Immature natural killer cell (primary cell): ENCODE measurements around the gene DNMT1. TPM values are rescaled to one million over a fixed set of nuclear protein-coding genes. Genes with fewer than 3 reads are reported as not detected.
A peak's percentile ranks its signal among the peaks of the same experiment; 100 is the strongest.

ENCODE experiments used
- DNase-seq, 3 donors: peaks; one replicate each; pipeline ENCODE4 v3.0.0; 2022; ENCODE audit warnings: mixed read lengths in 1 of 3
- H3K27ac Mint-ChIP-seq, 6 donors: one replicate each; pipeline ENCODE4 v1.8.0; 2020; ENCODE audit warnings: mixed read lengths in 6 of 6, mild to moderate bottlenecking in 5 of 6, inconsistent platforms in 4 of 6, moderate library complexity in 3 of 6
- H3K27me3 Mint-ChIP-seq, 3 donors: one replicate each; pipeline ENCODE4 v1.8.0; 2020 to 2021; ENCODE audit warnings: low read depth in 3 of 3, mild to moderate bottlenecking in 3 of 3, mixed read lengths in 3 of 3, moderate library complexity in 3 of 3, inconsistent platforms in 1 of 3
- H3K36me3 Mint-ChIP-seq, 3 donors: one replicate each; pipeline ENCODE4 v1.8.0; 2020; ENCODE audit warnings: mixed read lengths in 3 of 3, inconsistent platforms in 2 of 3, mild to moderate bottlenecking in 2 of 3
- H3K4me1 Mint-ChIP-seq, 2 donors: one replicate each; pipeline ENCODE4 v1.8.0; 2020; ENCODE audit warnings: inconsistent platforms in 2 of 2, mild to moderate bottlenecking in 2 of 2, mixed read lengths in 2 of 2, moderate library complexity in 1 of 2
- H3K4me3 Mint-ChIP-seq, 5 donors: one replicate each; pipeline ENCODE4 v1.8.0; 2020; ENCODE audit warnings: mild to moderate bottlenecking in 5 of 5, mixed read lengths in 5 of 5, inconsistent platforms in 3 of 5, moderate library complexity in 3 of 5
- H3K9me3 Mint-ChIP-seq, 6 donors: one replicate each; pipeline ENCODE4 v1.8.0; 2020; ENCODE audit warnings: mild to moderate bottlenecking in 6 of 6, mixed read lengths in 6 of 6, inconsistent platforms in 4 of 6, moderate library complexity in 3 of 6
- polyA plus RNA-seq, 3 donors: library from polyadenylated mRNA; unstranded; fragments of 300-500 nt; fragmentation: Illumina TruSeq; gene quantifications; one replicate each; pipeline ENCODE4 v1.2.3, GENCODE V29; 2021

DNMT1 gene
- polyA plus RNA-seq, 3 donors from 2014 or later: 21.8 to 162 (median 43.3) TPM

GRCh38 chr19:10118960-10119359, 75.8 kb downstream of the DNMT1 start:
- Mint-ChIP-seq H3K9me3 (no peaks in the 10 kb centered on the region), H3K4me3 (peak overlapping the region; percentile 90 to 96 (median 93)), H3K27me3 (peaks cover 10 to 26% (median 12%) of the 10 kb centered on the region in 3 donors), H3K27ac (peak overlapping the region; percentile 86 to 93 (median 90)), H3K36me3 (peaks cover 6 to 16% (median 7%) of the 10 kb centered on the region in 3 donors), H3K4me1 (peaks cover 46 to 48% of the 10 kb centered on the region in 2 donors)
- DNase-seq: no peak

- Mint-ChIP-seq H3K27ac (peak overlapping the region; percentile 95 to 99 (median 98)), H3K4me3 (peak overlapping the region; percentile 58 to 91 (median 82)), H3K27me3 (peaks cover 18 to 43% (median 20%) of the 10 kb centered on the region in 3 donors), H3K9me3 (no peaks in the 10 kb centered on the region), H3K4me1 (peaks cover 65 to 67% of the 10 kb centered on the region in 2 donors), H3K36me3 (peaks cover 6 to 16% (median 7%) of the 10 kb centered on the region in 3 donors)
- DNase-seq: no peak
Observed at GRCh38 chr19:10116866-10117616, 77.7 kb downstream of the DNMT1 start.

GRCh38 chr19:10116085-10116865, 78.5 kb downstream of the DNMT1 start:
- H3K4me1 Mint-ChIP-seq: peaks cover 73 to 74% of the 10 kb centered on the region in 2 donors
- H3K27me3 Mint-ChIP-seq: peaks cover 21 to 48% (median 24%) of the 10 kb centered on the region in 3 donors
- no peaks in the 10 kb centered on the region for H3K9me3 Mint-ChIP-seq
- peak overlapping the region; percentile 67 to 91 (median 82) for H3K4me3 Mint-ChIP-seq
- DNase-seq: peak; percentile 77 to 84 (median 81)
- peaks cover 6 to 20% (median 7%) of the 10 kb centered on the region in 3 donors for H3K36me3 Mint-ChIP-seq
- H3K27ac Mint-ChIP-seq: peak overlapping the region; percentile 95 to 99 (median 98)

- Mint-ChIP-seq H3K27ac (peak overlapping the region; percentile 95 to 99 (median 98)), H3K4me3 (peak overlapping the region; percentile 67 to 91 (median 82)), H3K4me1 (peaks cover 77 to 82% of the 10 kb centered on the region in 2 donors)
Observed at GRCh38 chr19:10115392-10116084, 79.2 kb downstream of the DNMT1 start.

GRCh38 chr19:10114651-10115391, 79.9 kb downstream of the DNMT1 start:
- peak overlapping the region; percentile 61 to 88 (median 82) for H3K4me3 Mint-ChIP-seq
- peaks cover 78 to 82% of the 10 kb centered on the region in 2 donors for H3K4me1 Mint-ChIP-seq
- H3K36me3 Mint-ChIP-seq: peaks cover 7 to 22% (median 10%) of the 10 kb centered on the region in 3 donors
- H3K27me3 Mint-ChIP-seq: peaks cover 21 to 50% (median 24%) of the 10 kb centered on the region in 3 donors
- DNase-seq: peak; percentile 43 to 56 (median 54)
- no peaks in the 10 kb centered on the region for H3K9me3 Mint-ChIP-seq
- peak overlapping the region; percentile 95 to 99 (median 98) for H3K27ac Mint-ChIP-seq

More at GRCh38 chr19:10115392-10116084, 79.2 kb downstream of the DNMT1 start:
- Mint-ChIP-seq H3K36me3 (peaks cover 7 to 22% (median 9%) of the 10 kb centered on the region in 3 donors), H3K27me3 (peaks cover 23 to 52% (median 24%) of the 10 kb centered on the region in 3 donors), H3K9me3 (no peaks in the 10 kb centered on the region)
- DNase-seq: peak in 1 of 3 donors; percentile 6

GRCh38 chr19:10113964-10114650, 80.6 kb downstream of the DNMT1 start:
- Mint-ChIP-seq H3K27ac (peak overlapping the region; percentile 96 to 100 (median 99)), H3K4me3 (peak overlapping the region; percentile 86 to 92 (median 89)), H3K4me1 (peaks cover 76 to 78% of the 10 kb centered on the region in 2 donors), H3K36me3 (peaks cover 10 to 29% (median 12%) of the 10 kb centered on the region in 3 donors), H3K9me3 (no peaks in the 10 kb centered on the region), H3K27me3 (peaks cover 19 to 47% (median 24%) of the 10 kb centered on the region in 3 donors)
- DNase-seq: peak; percentile 39 to 52 (median 50)

- peak overlapping the region; percentile 96 to 100 (median 99) for H3K27ac Mint-ChIP-seq
- H3K4me1 Mint-ChIP-seq: peaks cover 71 to 72% of the 10 kb centered on the region in 2 donors
- peaks cover 19 to 45% (median 24%) of the 10 kb centered on the region in 3 donors for H3K27me3 Mint-ChIP-seq
- H3K9me3 Mint-ChIP-seq: no peaks in the 10 kb centered on the region
- DNase-seq: peak; percentile 46 to 55 (median 53)
- peaks cover 10 to 29% (median 12%) of the 10 kb centered on the region in 3 donors for H3K36me3 Mint-ChIP-seq
- peak overlapping the region; percentile 86 to 92 (median 89) for H3K4me3 Mint-ChIP-seq
Observed at GRCh38 chr19:10113592-10113963, 81.2 kb downstream of the DNMT1 start.

- H3K4me1 Mint-ChIP-seq: peaks cover 71% of the 10 kb centered on the region in 2 donors
- peak overlapping the region; percentile 86 to 92 (median 89) for H3K4me3 Mint-ChIP-seq
- H3K27me3 Mint-ChIP-seq: peaks cover 19 to 45% (median 24%) of the 10 kb centered on the region in 3 donors
- peaks cover 10 to 29% (median 12%) of the 10 kb centered on the region in 3 donors for H3K36me3 Mint-ChIP-seq
- no peaks in the 10 kb centered on the region for H3K9me3 Mint-ChIP-seq
- peak overlapping the region; percentile 96 to 100 (median 99) for H3K27ac Mint-ChIP-seq
- peak; percentile 76 to 81 (median 78) for DNase-seq
Observed at GRCh38 chr19:10112895-10113591, 81.7 kb downstream of the DNMT1 start.

GRCh38 chr19:10112037-10112761, 82.6 kb downstream of the DNMT1 start:
- peaks cover 19 to 45% (median 24%) of the 10 kb centered on the region in 3 donors for H3K27me3 Mint-ChIP-seq
- H3K27ac Mint-ChIP-seq: peak overlapping the region; percentile 96 to 100 (median 99)
- peak; percentile 72 to 79 (median 77) for DNase-seq
- H3K4me3 Mint-ChIP-seq: peak overlapping the region; percentile 86 to 92 (median 89)
- H3K4me1 Mint-ChIP-seq: peaks cover 70 to 74% of the 10 kb centered on the region in 2 donors
- no peaks in the 10 kb centered on the region for H3K9me3 Mint-ChIP-seq
- peaks cover 10 to 28% (median 12%) of the 10 kb centered on the region in 3 donors for H3K36me3 Mint-ChIP-seq

- peak within 1 kb of the TSS; percentile 86 to 92 (median 89) for H3K4me3 Mint-ChIP-seq
- H3K27me3 Mint-ChIP-seq: peaks cover 18 to 47% (median 24%) of the 10 kb centered on the region in 3 donors
- peaks cover 70 to 74% of the 10 kb centered on the region in 2 donors for H3K4me1 Mint-ChIP-seq
- H3K36me3 Mint-ChIP-seq: peaks cover 9 to 31% (median 11%) of the 10 kb centered on the region in 3 donors
- peak; percentile 29 to 59 (median 54) for DNase-seq
- H3K9me3 Mint-ChIP-seq: no peaks in the 10 kb centered on the region
- peak within 1 kb of the TSS; percentile 96 to 100 (median 99) for H3K27ac Mint-ChIP-seq
Observed at GRCh38 chr19:10111405-10111811, 83.3 kb downstream of the DNMT1 start, which contains the start of gene P2RY11. Gene P2RY11 (plus strand): TSS chr19:10111693. CDS start chr19:10111722, 29 bp downstream.

- H3K36me3 Mint-ChIP-seq: peaks cover 4 to 26% (median 7%) of the 10 kb centered on the region in 3 donors
- no peak for DNase-seq
- H3K27ac Mint-ChIP-seq: peak overlapping the region; percentile 96 to 100 (median 99)
- H3K9me3 Mint-ChIP-seq: no peaks in the 10 kb centered on the region
- peak overlapping the region; percentile 86 to 92 (median 89) for H3K4me3 Mint-ChIP-seq
- peaks cover 69 to 72% of the 10 kb centered on the region in 2 donors for H3K4me1 Mint-ChIP-seq
- H3K27me3 Mint-ChIP-seq: peaks cover 18 to 46% (median 22%) of the 10 kb centered on the region in 3 donors
Observed at GRCh38 chr19:10110972-10111317, 83.8 kb downstream of the DNMT1 start.
